ENCODE results near the gene SLX4IP. TPM values are rescaled to one million over a fixed set of nuclear protein-coding genes. Genes with fewer than 3 reads are reported as not detected.

SLX4IP gene
- total and polyA plus RNA-seq, 8 donors = 1.00 to 4.6 (median 2.6) TPM

DNA sequence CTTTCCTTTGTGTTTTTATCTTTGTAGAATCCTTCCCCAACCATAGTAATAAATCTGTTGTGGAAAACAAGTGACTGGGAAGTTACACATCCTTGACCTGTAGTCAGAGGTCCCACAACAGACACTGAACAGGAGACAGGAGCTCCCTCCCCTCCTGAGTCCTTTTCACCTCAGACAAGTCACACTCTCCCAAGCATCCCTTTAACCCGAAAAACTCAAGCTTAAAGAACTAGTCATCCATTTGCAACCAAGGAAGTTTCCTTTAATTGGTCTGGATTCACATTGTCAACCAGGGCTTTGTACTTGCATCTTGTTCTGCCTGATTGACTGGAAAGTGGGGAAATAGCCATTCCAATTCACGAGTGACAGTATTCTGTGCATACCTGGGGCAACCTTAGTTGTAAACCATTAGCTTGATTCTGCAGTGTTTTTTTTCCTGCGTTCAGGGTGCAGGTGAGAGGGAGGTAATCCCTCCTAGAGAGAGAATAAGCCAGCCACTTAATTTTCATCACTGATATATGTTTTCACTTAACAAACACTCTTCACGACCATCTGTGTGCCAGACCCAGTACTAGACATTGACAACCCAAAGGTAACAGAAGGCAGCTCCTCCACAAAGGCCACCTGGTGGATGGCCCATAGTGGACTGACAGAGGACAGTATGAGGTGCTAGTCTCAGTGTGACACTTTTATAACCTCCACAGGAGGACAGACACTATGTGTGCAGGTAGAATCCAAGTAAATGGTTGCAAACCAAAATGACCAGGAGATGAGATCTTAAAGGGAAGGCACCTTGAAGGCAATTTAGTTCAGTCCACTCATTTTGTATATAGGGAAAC lies 112.4 kb downstream of the SLX4IP start:
- Histone ChIP-seq H3K27ac (no peak overlapping the region), H3K27me3 (no peaks in the 10 kb centered on the region), H3K36me3 (no peaks in the 10 kb centered on the region), H3K4me1 (peaks cover 7 to 33% (median 15%) of the 10 kb centered on the region in 4 donors), H3K9me3 (no peaks in the 10 kb centered on the region), H3K4me3 (no peak overlapping the region)
- whole genome bisulfite sequencing, 5 donors = 84 to 96% (median 90%) methylated on average over 4 of the region's 4 CpGs
- TF ChIP-seq POLR2A (IDR thresholded peaks at IDR 0.05) (no peak), CTCF (IDR thresholded peaks at IDR 0.05) (no peak), POLR2AphosphoS5 (IDR thresholded peaks at IDR 0.05) (no peak), EP300 (IDR thresholded peaks at IDR 0.05) (no peak)
- no peak for DNase-seq
- intact Hi-C loops (cut with DNase I; ENCODE audit: low total_unique reads) = no loop called here

GRCh38 chr20:10549511-10549910 lies 114.4 kb downstream of the SLX4IP start:
- H3K9me3 ChIP-seq = no peaks in the 10 kb centered on the region
- H3K27ac ChIP-seq = no peak overlapping the region
- H3K27me3 ChIP-seq = no peaks in the 10 kb centered on the region
- peak in 1 of 2 donors; percentile 38 for DNase-seq
- H3K4me3 ChIP-seq = no peak overlapping the region
- no peaks in the 10 kb centered on the region for H3K36me3 ChIP-seq
- WGBS, 5 donors = 25 to 58% (median 42%) methylated on average over 3 of the region's 3 CpGs
- intact Hi-C loops (cut with DNase I; ENCODE audit: low total_unique reads) = no loop called here
- H3K4me1 ChIP-seq = peaks cover 7 to 52% (median 17%) of the 10 kb centered on the region in 4 donors
- TF ChIP-seq POLR2A (IDR thresholded peaks at IDR 0.05) (no peak), POLR2AphosphoS5 (IDR thresholded peaks at IDR 0.05) (peak in 2 of 3 donors; percentile 22 to 47)

DNA sequence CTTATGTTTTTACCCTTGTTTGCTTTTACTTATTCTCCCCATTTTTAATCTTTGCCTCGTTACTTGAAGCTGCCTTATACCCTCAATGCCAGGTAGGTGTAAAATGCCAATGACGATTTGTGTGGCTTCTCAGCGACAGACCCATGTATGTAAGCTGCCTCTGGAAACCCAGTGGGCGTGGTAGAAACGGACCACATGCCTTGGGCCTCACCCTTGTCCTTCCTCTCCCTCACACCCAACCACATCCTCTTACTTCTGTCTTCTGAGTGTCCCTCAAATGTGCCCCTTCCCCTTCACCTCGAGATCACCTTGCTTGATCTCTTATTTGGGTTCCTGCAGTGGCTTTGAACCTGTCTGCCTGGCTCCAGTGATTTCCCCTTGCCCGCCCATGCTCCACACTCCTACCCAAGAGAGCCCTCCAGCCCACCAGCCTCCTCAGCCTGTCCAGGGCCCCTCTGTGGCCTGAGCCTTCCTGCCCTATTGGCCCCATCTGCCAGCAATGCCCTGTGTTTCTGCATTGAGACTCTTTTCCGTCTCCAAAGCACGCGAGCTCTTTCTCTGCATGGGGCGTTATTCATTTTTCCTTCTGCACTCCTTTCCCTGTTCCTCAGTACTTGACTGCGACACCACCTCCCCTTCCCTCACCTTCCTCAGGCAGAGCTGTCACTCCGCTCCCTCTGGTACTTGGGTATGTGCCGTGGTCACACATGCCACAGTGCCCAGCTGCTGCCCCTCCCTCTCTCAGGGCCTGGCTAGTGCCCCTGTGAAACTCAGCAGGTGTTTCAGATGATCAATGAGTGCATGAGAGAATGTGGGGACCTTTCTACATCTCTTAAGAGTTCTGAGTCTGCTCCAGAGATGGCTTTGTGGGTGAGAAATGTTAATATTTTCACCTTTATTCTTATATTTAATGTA lies 115.4 kb downstream of the SLX4IP start:
- H3K4me3 ChIP-seq = no peak overlapping the region
- intact Hi-C loops (cut with DNase I; ENCODE audit: low total_unique reads) = loop anchor here (10.0 kb wide), 1 partner anchor 724 kb away; no protein-coding TSS in a partner anchor
- peak in 1 of 2 donors; percentile 47 for DNase-seq
- no peak overlapping the region for H3K27ac ChIP-seq
- 79 to 84% (median 82%) methylated on average over 14 of the region's 14 CpGs for WGBS, 5 donors
- TF ChIP-seq EP300 (IDR thresholded peaks at IDR 0.05) = no peak
- no peak for TF ChIP-seq CTCF (IDR thresholded peaks at IDR 0.05)
- no peak for TF ChIP-seq POLR2AphosphoS5 (IDR thresholded peaks at IDR 0.05)
- TF ChIP-seq POLR2A (IDR thresholded peaks at IDR 0.05) = no peak
- no peaks in the 10 kb centered on the region for H3K9me3 ChIP-seq
- H3K27me3 ChIP-seq = no peaks in the 10 kb centered on the region
- H3K4me1 ChIP-seq = peaks cover 7 to 52% (median 17%) of the 10 kb centered on the region in 4 donors
- H3K36me3 ChIP-seq = no peaks in the 10 kb centered on the region

- no peak for DNase-seq
- Histone ChIP-seq H3K27ac (no peak overlapping the region), H3K27me3 (no peaks in the 10 kb centered on the region), H3K4me1 (peaks cover 7 to 52% (median 20%) of the 10 kb centered on the region in 4 donors), H3K4me3 (no peak overlapping the region), H3K9me3 (no peaks in the 10 kb centered on the region), H3K36me3 (no peaks in the 10 kb centered on the region)
- WGBS, 5 donors = 82 to 89% (median 86%) methylated on average over 8 of the region's 8 CpGs
- intact Hi-C loops (cut with DNase I; ENCODE audit: low total_unique reads) = loop anchor here (10.0 kb wide), 1 partner anchor 723 kb away; no protein-coding TSS in a partner anchor
- TF ChIP-seq POLR2AphosphoS5 (IDR thresholded peaks at IDR 0.05) (no peak), POLR2A (IDR thresholded peaks at IDR 0.05) (no peak), EP300 (IDR thresholded peaks at IDR 0.05) (no peak), CTCF (IDR thresholded peaks at IDR 0.05) (no peak)
Measured at GRCh38 chr20:10551732-10552724, 116.9 kb downstream of the SLX4IP start.
